Right lobe of liver (tissue), 6 donors: Measurements from ENCODE around the gene RC3H1. TPM values are rescaled to one million over a fixed set of nuclear protein-coding genes. Genes with fewer than 3 reads are reported as not detected.

Experiments
- ATAC-seq, 4 donors: fragments of 200-7000 bp; cut with Tn5 transposase; one replicate each; pipeline ENCODE4 v1.9.1; 2020; ENCODE audit warnings: mild to moderate bottlenecking in 4 of 4, moderate library complexity in 4 of 4
- DNase-seq, 3 donors: peaks; one replicate each; pipeline ENCODE4 v3.0.0-alpha.2; 2020
- H3K27ac ChIP-seq, 3 donors: fragments of 200-600 bp; one replicate each; pipeline ENCODE4 v1.8.0; 2022
- H3K27me3 ChIP-seq, 2 donors: fragments of 200-600 bp; one replicate each; pipeline ENCODE4 v1.8.0; 2022
- H3K36me3 ChIP-seq, 4 donors: fragments of 200-600 bp; sonication (generic) in 1 of 4; one replicate each; pipeline versions ENCODE4 v1.5.1 to v1.8.0; 2017 to 2022; ENCODE audit warnings: control low read depth in 1 of 4
- H3K4me1 ChIP-seq, 4 donors: fragments of 200-600 bp; sonication (generic) in 1 of 4; one replicate each; pipeline versions ENCODE4 v1.5.1 to v1.8.0; 2017 to 2022; ENCODE audit warnings: control low read depth in 1 of 4
- H3K4me3 ChIP-seq, 3 donors: fragments of 200-600 bp; one replicate each; pipeline ENCODE4 v1.8.0; 2022
- H3K9me3 ChIP-seq, 4 donors: fragments of 200-600 bp; sonication (generic) in 1 of 4; one replicate each; pipeline versions ENCODE4 v1.5.1 to v1.8.0; 2017 to 2022; ENCODE audit warnings: control low read depth in 1 of 4
- CTCF ChIP-seq, 4 donors: fragments of 200-600 bp in 3 of 4; fragments of 450-650 bp in 1 of 4; IDR thresholded peaks; one replicate each; pipeline versions ENCODE4 v1.5.1 to v1.8.0; 2016 to 2022; ENCODE audit warnings: antibody characterized with exemption in 4 of 4, mild to moderate bottlenecking in 2 of 4
- POLR2A ChIP-seq: fragments of 450-650 bp; IDR thresholded peaks from one replicate; pipeline ENCODE4 v1.6.1; 2017; ENCODE audit warnings: antibody characterized with exemption, mild to moderate bottlenecking
- WGBS: methylation state at CpG from one replicate; pipeline ENCODE4 v1.1.6; 2018; ENCODE audit warnings: low coverage, low lambda C conversion rate; ENCODE audit not compliant: insufficient coverage; ENCODE audit errors: missing lambda C conversion rate; 5-methylcytosine and 5-hydroxymethylcytosine counted together
- intact Hi-C, 2 donors: fragments of 100-400 bp; cut with DNase I; formaldehyde crosslinking; loops; one replicate each; pipeline versions ENCODE4 v1.11.2 to v1.14.1; 2022
- total RNA-seq, 6 experiments: library from RNA; depleted of rRNA in 2 of 6; stranded (reverse); fragments of >200 nt in 2 of 6; fragmentation: NEBNext Ultra II Directional in 3 of 6; extraction: Animal tissue kit (Norgen Biotek cat#: 25700) in 3 of 6; gene quantifications; one replicate each; pipeline versions ENCODE4 v1.1.0 to v1.2.4, GENCODE V29; 2016 to 2023
- donor health status: DM: no; HTN: yes; CAD: no.
- donor health status: DM: no; HTN: no; CAD: no.
- donor health status: DM: no; HTN: no; CAD: no.
- donor health status: DM: no; HTN: yes; CAD: no.
- donor health status: DM: no; HTN: yes; CAD: no.

The RC3H1 gene
- total RNA-seq, 6 experiments from 2014 or later = 15.7 to 22.2 (median 17.7) TPM

- no peak for TF ChIP-seq POLR2A
- no peak for TF ChIP-seq CTCF (IDR thresholded peaks at IDR 0.05)
- Histone ChIP-seq H3K4me3 (no peak overlapping the region), H3K4me1 (no peaks in the 10 kb centered on the region), H3K27ac (no peak overlapping the region), H3K36me3 (no peaks in the 10 kb centered on the region), H3K9me3 (no peaks in the 10 kb centered on the region), H3K27me3 (no peaks in the 10 kb centered on the region)
- DNase-seq (no peak), ATAC-seq (peak in 1 of 4 donors; percentile 33)
- intact Hi-C loops = no loop called here
- 82% methylated on average over 2 of the region's 2 CpGs for WGBS
Measured at GRCh38 chr1:174040387-174040786, 18.2 kb upstream of the RC3H1 start.

- DNase-seq (no peak), ATAC-seq (no peak)
- H3K4me1 ChIP-seq = no peaks in the 10 kb centered on the region
- H3K4me3 ChIP-seq = no peak overlapping the region
- WGBS = 71% methylated on average over 1 of the region's 1 CpG
- no peak for TF ChIP-seq CTCF (IDR thresholded peaks at IDR 0.05)
- no peaks in the 10 kb centered on the region for H3K9me3 ChIP-seq
- no peaks in the 10 kb centered on the region for H3K27me3 ChIP-seq
- no peaks in the 10 kb centered on the region for H3K36me3 ChIP-seq
- H3K27ac ChIP-seq = no peak overlapping the region
- intact Hi-C loops = no loop called here
Measured at GRCh38 chr1:174039027-174039426, 16.9 kb upstream of the RC3H1 start.

- no peak overlapping the region for H3K27ac ChIP-seq
- TF ChIP-seq POLR2A (no peak), CTCF (IDR thresholded peaks at IDR 0.05) (no peak)
- DNase-seq = no peak
Measured at GRCh38 chr1:174036798-174037197, 14.6 kb upstream of the RC3H1 start.

GRCh38 chr1:174036204-174036603 is 14.0 kb upstream of the RC3H1 start:
- H3K4me1 ChIP-seq = no peaks in the 10 kb centered on the region
- no peak for TF ChIP-seq CTCF (IDR thresholded peaks at IDR 0.05)
- TF ChIP-seq POLR2A = no peak
- no peak for ATAC-seq
- H3K27me3 ChIP-seq = no peaks in the 10 kb centered on the region
- no peak overlapping the region for H3K27ac ChIP-seq
- intact Hi-C loops = no loop called here
- no peak for DNase-seq
- no peaks in the 10 kb centered on the region for H3K9me3 ChIP-seq
- H3K36me3 ChIP-seq = no peaks in the 10 kb centered on the region
- H3K4me3 ChIP-seq = no peak overlapping the region
- WGBS = 88% methylated on average over 2 of the region's 2 CpGs

More at GRCh38 chr1:174036798-174037197, 14.6 kb upstream of the RC3H1 start:
- Histone ChIP-seq H3K4me3 (no peak overlapping the region), H3K36me3 (no peaks in the 10 kb centered on the region), H3K9me3 (no peaks in the 10 kb centered on the region), H3K4me1 (no peaks in the 10 kb centered on the region), H3K27me3 (no peaks in the 10 kb centered on the region)
- no peak for ATAC-seq
- intact Hi-C loops = no loop called here

GRCh38 chr1:174032671-174033222 is 10.6 kb upstream of the RC3H1 start:
- DNase-seq (no peak), ATAC-seq (no peak)
- intact Hi-C loops = no loop called here
- no peaks in the 10 kb centered on the region for H3K27me3 ChIP-seq
- no peaks in the 10 kb centered on the region for H3K9me3 ChIP-seq
- no peak overlapping the region for H3K27ac ChIP-seq
- no peak overlapping the region for H3K4me3 ChIP-seq
- no peaks in the 10 kb centered on the region for H3K36me3 ChIP-seq
- no peak for TF ChIP-seq CTCF (IDR thresholded peaks at IDR 0.05)
- no peak for TF ChIP-seq POLR2A
- H3K4me1 ChIP-seq = no peaks in the 10 kb centered on the region
- 89% methylated on average over 1 of the region's 1 CpG for WGBS
